ENCODE results near the gene OBSCN.

The OBSCN gene

DNA sequence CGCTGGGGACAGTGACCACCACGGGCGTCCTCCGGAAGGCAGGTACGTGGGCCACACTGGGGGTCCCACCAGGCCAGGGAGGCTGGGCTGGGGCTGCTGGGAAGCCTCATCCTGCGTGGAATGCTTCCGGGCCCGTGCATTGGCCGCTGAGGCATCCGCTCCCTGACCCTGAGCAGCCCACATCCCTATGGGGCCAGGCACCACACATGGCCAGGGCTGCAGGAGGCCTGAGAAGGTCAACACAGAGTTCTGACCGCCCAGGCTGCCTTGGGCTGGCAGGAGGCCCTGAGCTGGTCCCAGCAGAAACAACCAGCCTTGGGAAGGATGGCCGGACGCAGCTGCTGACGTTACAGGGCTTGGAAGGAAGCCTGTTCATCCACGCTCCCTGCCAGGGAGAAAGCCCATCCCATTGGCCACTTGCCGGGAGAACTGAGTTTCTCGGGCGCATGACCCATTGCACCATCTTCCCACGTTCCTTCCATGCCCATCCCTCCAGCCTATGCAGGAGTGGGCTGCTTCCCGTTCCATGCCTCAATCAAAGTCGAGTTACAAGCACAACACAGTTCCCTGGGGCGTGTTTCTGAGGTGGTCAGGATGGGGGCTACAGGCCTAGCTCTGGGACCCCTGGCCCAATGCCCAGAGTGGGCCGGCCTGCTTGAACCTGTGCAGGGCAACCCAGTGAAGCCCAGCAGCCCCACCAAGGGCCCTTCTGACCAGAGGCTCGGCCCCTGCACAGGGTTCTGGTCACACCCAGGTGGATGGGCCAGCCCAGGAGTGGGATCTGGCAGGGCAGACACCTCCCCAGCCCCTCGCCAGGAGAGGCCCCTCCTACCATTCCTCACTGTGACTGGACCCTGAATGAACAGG, 167.1 kb downstream of the OBSCN start:
- DNase-seq (ENCODE audit: low read depth in 2 of 3, low spot score in 1 of 3): no peak

- no peak for DNase-seq (ENCODE audit: low read depth in 2 of 3, low spot score in 1 of 3)
Observed at GRCh38 chr1:228375578-228376261, 167.9 kb downstream of the OBSCN start.

GRCh38 chr1:228376262-228376628, 168.4 kb downstream of the OBSCN start:
- DNase-seq (ENCODE audit: low read depth in 2 of 3, low spot score in 1 of 3): no peak

DNA sequence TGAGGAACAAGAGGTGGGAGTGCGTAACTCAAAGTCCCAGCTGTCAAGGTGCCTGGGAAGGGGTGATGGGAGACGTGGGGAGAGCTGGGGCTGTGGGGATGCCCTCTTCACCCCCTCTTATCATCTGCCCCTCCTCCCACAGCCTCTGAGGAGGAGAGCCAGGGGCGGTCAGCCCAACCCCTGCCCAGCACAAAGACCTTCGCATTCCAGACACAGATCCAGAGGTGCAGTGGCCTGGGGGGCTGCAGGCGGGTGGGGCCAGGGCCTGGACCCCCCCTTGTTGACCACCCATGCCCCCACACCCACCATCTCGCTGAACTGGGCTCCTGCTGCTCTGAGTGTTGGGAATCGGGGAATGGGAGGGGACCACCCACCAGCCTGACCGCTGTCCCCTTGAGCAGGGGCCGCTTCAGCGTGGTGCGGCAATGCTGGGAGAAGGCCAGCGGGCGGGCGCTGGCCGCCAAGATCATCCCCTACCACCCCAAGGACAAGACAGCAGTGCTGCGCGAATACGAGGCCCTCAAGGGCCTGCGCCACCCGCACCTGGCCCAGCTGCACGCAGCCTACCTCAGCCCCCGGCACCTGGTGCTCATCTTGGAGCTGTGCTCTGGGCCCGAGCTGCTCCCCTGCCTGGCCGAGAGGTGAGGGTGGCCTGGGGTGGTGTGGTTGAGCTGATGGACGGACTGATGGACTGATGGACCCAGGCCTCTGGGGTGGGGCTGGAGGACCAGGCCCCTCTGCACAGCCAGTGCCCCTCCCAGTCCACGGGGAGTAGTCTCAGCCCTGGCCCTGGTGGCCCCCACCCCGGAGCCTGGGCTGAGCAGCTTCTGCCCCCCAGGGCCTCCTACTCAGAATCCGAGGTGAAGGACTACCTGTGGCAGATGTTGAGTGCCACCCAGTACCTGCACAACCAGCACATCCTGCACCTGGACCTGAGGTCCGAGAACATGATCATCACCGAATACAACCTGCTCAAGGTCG, 169.1 kb downstream of the OBSCN start:
- no peak for DNase-seq (ENCODE audit: low read depth in 2 of 3, low spot score in 1 of 3)

GRCh38 chr1:228377664-228378089, 169.8 kb downstream of the OBSCN start:
- no peak for DNase-seq (ENCODE audit: low read depth in 2 of 3, low spot score in 1 of 3)

DNA sequence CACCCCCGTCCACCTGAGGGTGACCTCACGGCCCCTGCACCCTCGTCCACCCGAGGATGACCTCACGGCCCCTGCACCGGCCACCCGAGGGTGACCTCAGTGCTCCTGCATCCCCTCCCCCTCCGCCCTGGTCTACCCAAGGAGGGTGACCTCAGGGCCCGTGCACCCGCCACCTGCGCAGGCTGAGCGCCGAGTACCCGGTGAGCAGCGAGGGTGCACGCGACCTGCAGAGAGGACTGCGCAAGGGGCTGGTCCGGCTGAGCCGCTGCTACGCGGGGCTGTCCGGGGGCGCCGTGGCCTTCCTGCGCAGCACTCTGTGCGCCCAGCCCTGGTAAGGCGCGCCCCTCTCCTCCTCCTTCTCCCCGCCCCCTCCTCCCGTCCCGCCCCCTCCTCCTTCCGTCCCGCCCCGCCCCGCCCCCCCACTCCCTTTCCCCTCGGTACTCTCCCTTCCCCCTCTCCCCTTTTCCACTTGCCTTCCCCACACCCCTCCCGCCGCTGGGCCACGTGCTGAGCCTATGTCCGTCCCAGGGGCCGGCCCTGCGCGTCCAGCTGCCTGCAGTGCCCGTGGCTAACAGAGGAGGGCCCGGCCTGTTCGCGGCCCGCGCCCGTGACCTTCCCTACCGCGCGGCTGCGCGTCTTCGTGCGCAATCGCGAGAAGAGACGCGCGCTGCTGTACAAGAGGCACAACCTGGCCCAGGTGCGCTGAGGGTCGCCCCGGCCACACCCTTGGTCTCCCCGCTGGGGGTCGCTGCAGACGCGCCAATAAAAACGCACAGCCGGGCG, 170.4 kb downstream of the OBSCN start:
- peak; percentile 39 to 49 (median 42) for DNase-seq (ENCODE audit: low read depth in 2 of 3, low spot score in 1 of 3)

- no peak for DNase-seq (ENCODE audit: low read depth in 2 of 3, low spot score in 1 of 3)
Observed at GRCh38 chr1:228378873-228379460, 171.1 kb downstream of the OBSCN start.

DNA sequence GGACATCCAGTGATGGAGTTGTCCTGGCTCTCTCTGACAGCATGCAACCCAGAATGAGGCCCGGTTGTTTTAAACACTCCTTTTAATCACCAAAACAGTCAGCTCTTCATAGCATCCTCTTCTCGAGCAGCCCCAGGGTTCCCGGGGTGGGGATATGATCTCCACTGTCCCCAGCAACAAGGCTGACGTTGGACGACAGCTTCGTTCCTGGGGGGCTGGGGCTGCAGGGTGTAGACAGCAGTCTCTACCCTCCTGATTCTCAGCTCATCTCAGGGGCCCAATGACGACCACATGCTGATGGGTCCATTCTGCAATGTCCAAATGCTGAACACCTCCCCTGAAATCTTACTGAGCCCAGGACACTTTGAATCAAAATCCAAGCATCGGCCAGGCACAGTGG, 171.8 kb downstream of the OBSCN start:
- no peak for DNase-seq (ENCODE audit: low read depth in 2 of 3, low spot score in 1 of 3)

DNA sequence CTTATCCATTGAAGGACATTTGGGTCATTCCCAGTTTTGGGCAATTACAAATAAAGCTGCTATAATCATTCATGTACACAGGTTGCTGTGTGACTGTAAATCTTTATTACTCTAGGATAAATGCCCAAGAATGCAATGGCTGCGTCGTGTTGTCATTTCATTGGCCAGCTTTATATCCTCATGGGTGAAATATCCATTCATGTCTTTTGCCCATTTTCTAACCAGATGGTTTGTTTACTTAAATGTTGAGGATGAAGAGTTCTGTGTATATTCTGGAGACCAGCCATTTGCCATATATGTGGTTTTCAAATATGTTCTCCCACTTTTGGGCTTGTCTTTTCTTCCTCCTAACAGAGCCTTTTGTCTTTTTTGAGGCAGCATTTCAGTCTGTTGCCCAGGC, 173.5 kb downstream of the OBSCN start:
- DNase-seq (ENCODE audit: low read depth in 2 of 3, low spot score in 1 of 3): no peak

GRCh38 chr1:228383773-228384172, 175.9 kb downstream of the OBSCN start:
- no peak for DNase-seq (ENCODE audit: low read depth in 2 of 3, low spot score in 1 of 3)

- DNase-seq (ENCODE audit: low read depth in 2 of 3, low spot score in 1 of 3): no peak
Observed at GRCh38 chr1:228385232-228385631, 177.4 kb downstream of the OBSCN start.

DNA sequence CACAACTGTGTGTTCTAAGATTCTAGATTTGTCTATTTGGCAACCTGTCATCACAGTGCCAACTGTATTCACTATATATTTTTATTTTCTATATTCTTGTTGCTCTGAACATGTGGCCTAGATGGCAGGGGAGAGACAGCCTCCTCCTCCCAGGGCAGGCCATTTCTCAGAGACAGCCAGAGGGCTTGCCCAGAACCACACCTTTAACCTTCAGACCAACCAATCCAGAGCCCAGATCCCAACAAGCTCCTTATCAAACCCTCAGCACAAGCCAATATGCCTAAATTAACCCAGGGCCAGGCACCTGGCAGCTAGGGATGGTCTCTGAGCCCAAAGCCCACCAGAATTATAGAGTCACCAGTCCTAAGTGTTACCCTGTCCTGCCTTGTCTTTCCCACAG, 179.5 kb downstream of the OBSCN start:
- DNase-seq (ENCODE audit: low read depth in 2 of 3, low spot score in 1 of 3): no peak

- no peak for DNase-seq (ENCODE audit: low read depth in 2 of 3, low spot score in 1 of 3)
Observed at GRCh38 chr1:228390649-228391048, 182.8 kb downstream of the OBSCN start.

- DNase-seq (ENCODE audit: low read depth in 2 of 3, low spot score in 1 of 3): no peak
Observed at GRCh38 chr1:228391411-228392020, 183.7 kb downstream of the OBSCN start.

DNA sequence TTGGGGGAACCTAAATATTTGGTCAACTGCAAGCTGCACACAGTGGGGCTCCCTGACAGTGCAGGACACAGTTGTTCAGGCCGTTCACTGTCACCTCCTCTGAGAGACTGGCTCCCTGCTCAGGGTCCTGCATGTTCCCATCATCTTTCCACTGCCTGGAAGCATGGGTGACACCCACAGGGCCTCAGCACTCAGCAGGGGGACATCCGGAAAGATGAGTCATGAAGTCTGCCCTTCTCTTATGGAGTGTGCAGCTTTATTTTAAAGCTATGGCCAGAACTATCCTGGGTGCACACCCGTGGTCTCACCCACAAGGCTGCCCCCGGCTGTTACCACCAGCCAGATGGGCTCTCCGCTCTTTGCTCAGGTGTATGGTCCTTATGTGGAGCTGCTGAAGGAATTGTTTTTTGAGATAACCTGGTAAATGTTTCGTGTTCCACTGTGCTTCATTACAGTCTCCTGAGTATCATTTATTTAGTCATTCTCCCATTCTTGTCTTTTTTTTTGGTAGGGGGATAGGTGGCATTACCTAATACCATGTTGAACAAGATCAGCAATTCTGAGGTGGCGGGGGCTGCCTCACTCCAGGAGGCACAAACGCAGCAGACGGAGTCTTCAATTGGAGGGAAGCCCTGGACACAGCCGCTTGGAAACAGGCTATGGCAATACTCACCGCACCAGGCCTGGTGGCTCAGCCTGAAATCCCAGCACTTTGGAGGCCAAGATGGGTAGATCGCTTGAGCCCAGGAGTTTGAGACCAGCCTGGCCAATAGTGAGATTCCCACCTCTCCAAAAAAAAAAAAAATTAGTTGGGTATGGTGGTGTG, 184.5 kb downstream of the OBSCN start:
- DNase-seq (ENCODE audit: low read depth in 2 of 3, low spot score in 1 of 3): no peak

GRCh38 chr1:228393268-228393701, 185.4 kb downstream of the OBSCN start:
- no peak for DNase-seq (ENCODE audit: low read depth in 2 of 3, low spot score in 1 of 3)

GRCh38 chr1:228393811-228394570, 186.1 kb downstream of the OBSCN start:
- DNase-seq (ENCODE audit: low read depth in 2 of 3, low spot score in 1 of 3): no peak

Data from stimulated activated CD4-positive, alpha-beta T cell treated with anti-CD3 and anti-CD28 coated beads, Interleukin-12 subunit alpha, Interleukin-12 subunit beta, amount 100 ng/mL, for 48 hours (primary cell).